Choroid plexus epithelial cell (primary cell): Measurements from ENCODE around the gene DNAI1.

ENCODE experiments used
- DNase-seq: peaks from one replicate; pipeline ENCODE4 v3.0.0-alpha.2; 2010; ENCODE audit warnings: low read depth
- H3K4me3 ChIP-seq: 2 replicates; pipeline ENCODE4 v1.5.1; 2011; ENCODE audit warnings: low read depth, mild to moderate bottlenecking, control low read depth, low read length, moderate library complexity
- TF ChIP-seq, protein P1 (sequence below): conservative IDR thresholded peaks from 2 replicates; pipeline ENCODE4 v1.5.1; 2011; ENCODE audit warnings: low read depth, mild to moderate bottlenecking, control low read depth, inconsistent platforms, low read length, moderate library complexity

The DNAI1 gene

DNA sequence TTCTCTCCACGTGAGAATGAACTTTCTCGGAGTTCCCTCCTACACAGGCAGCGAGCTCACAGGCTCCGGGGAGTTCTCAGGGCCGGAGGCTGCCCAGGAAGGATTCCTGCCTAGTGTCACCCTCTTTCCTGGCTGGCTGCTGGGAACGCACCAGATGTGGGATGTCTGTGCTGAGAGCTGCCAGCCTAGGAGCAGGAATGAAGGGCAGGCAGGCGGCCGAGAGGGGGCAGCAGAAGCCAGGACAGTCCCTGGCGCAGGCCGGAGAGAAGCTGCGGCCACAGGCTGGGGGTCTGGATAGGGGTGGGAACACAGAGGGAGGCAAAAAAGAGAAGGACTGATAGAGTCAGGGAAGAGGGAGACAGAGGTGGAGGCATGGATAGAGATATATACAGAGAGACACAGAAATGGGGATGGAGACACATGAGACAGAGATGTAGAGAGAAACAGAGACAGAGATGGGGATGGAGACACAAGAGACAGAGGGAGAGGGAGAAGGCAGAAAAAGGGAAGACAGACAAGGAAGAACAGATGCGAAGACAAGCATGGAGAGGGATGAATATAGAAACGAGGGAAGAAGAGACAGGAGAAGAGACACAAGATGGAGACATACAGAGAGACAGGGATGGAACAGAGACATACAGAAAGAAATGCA, 89.5 kb downstream of the DNAI1 start:
- TF ChIP-seq, protein P1, sequence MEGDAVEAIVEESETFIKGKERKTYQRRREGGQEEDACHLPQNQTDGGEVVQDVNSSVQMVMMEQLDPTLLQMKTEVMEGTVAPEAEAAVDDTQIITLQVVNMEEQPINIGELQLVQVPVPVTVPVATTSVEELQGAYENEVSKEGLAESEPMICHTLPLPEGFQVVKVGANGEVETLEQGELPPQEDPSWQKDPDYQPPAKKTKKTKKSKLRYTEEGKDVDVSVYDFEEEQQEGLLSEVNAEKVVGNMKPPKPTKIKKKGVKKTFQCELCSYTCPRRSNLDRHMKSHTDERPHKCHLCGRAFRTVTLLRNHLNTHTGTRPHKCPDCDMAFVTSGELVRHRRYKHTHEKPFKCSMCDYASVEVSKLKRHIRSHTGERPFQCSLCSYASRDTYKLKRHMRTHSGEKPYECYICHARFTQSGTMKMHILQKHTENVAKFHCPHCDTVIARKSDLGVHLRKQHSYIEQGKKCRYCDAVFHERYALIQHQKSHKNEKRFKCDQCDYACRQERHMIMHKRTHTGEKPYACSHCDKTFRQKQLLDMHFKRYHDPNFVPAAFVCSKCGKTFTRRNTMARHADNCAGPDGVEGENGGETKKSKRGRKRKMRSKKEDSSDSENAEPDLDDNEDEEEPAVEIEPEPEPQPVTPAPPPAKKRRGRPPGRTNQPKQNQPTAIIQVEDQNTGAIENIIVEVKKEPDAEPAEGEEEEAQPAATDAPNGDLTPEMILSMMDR = peak; percentile 95
- no peak overlapping the region for H3K4me3 ChIP-seq
- peak; percentile 71 for DNase-seq

DNA sequence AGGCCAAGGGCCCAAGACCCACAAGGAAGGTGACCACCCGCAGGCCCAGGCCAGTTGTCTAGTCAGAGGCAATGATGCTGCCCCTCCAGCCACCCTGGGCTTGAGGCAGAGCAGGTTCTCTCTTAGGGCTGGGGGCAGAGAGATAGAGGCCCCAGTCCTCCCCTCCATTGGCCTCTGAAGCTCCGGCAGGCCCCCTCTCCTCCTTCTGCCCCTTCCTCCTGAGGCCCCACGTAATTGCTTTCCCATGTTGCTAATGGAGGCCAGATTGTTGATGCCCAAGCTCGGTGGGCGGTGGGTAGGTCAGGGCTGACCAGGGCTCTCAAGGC, 90.8 kb downstream of the DNAI1 start:
- TF ChIP-seq, protein P1 = no peak
- DNase-seq = no peak
- no peak overlapping the region for H3K4me3 ChIP-seq

DNA sequence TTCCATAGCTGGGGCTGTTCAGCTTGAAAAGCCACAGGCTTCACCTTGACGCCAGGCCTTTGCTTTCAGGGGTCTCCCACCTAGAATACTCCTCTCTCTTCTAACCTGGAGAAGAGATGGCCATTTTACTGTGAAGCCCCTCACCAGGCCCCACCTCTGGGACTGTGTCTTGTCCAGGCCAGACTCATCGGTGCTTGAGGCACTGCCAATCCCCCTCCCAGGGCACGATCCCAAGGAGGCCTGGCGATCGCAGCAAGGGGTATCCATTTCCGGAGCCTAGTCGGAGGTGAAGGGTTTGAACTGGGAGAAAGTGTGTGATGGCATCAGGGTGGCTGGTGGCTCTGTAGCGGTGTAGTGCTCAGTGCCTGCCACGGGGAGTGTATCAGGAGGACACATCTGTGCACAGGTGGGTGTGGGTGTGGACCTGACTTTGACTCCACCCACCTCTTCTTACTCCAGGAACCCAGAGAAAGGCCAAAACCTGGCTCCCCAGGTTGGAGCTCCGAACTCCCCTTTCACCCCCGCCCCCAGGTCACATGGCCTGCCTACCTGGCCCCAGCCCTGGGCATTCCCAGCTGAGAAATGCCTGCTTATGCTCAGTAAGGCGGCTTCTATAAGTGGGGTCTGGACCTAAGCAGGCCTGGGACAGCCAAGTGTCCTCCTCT, 91.5 kb downstream of the DNAI1 start:
- no peak overlapping the region for H3K4me3 ChIP-seq
- DNase-seq = no peak
- TF ChIP-seq, protein P1 = no peak

DNA sequence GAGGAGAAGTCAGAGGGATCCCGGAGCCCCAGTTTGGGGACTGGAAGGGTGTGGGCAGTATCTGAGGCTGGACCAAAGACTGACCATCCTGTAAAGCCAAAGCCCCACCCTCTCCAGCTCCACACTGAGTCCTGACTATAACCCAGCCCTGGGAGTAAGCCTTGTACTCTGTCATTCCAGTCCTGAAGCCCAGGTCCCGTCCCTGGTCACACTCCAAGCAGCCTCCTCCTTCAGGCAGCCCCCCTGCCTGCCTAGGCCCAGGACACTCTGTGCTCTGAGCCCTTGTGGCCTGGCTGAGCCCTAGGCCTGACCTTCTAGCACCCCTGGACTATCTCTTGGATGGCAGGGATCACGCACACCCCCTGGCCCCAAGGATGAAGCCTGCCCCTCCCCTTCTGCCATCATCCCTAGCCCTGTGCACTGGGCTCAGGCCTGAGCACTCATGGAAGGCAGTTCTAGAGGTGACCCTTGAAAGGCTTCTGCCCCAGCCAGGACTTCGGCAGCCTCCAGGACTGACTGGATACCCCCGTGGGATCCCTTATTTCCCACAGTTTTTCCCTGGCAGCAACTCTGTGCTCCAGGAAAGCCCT, 92.2 kb downstream of the DNAI1 start:
- no peak overlapping the region for H3K4me3 ChIP-seq
- DNase-seq = no peak
- TF ChIP-seq, protein P1 = no peak

DNA sequence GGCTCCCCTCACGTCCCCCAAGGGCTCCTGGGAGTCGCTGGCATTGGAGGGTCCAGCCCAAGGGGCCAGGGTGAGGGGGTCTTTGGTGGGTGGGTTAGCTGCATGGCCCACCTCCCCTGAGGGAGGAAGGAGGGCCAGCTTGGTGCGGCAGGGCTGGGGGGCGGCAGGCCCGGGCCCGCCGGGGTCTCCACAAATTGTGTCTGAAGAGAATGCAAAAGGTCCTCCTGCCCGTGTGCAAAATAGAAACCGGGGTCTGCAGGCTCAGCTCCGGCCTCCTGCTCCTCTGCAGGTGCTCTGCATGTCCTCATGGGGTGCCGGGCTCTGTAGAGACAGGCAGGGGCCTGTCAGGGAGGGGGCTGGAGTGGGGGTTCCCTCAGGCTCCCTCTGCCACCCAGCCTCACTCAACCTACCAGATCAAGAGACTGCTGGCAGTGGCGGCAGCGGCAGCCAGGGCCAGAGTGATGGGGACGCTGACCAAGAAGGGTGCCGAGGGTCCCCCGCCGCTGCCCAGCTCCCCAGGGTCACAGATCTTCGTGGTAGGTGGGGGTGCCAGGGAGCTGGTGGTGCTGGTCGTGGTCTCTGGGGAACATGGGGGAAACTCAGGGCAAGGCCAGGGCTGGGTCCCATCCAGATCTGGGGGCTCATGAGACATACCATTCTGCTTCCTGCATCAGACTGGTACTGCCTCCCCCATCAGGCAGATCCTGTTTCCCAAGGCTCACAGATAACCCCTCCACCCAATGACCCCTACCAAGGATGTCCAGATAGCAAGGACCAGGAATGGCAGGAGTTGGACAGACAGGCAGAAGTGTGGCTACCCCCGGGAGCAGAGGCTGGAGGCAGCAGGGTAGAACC, 93.4 kb downstream of the DNAI1 start:
- no peak for DNase-seq
- H3K4me3 ChIP-seq = no peak overlapping the region
- TF ChIP-seq, protein P1 = no peak

DNA sequence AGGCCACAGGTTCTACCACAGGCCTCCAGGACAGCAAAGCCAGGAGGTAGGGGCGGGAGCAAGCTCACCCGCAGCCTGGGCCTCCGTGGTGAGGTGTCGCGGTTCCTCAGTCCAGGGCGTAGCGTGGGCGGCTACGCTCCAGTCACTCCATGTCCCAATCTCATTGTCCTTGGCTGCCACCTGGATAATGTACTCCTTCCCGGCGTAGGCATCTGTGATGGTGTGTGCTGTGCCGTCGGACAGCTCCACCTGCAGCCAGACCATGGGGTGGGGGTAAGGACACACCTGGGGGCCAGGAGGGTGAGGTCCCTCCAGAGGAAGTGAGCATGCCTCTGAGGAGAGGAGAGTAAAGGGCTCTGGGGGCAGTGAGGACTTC, 94.0 kb downstream of the DNAI1 start:
- no peak overlapping the region for H3K4me3 ChIP-seq
- TF ChIP-seq, protein P1 = no peak
- DNase-seq = no peak
